ENCODE measurements around the gene SDK1. TPM values are rescaled to one million over a fixed set of nuclear protein-coding genes. Genes with fewer than 3 reads are reported as not detected.

SDK1 gene
- total RNA-seq, 1 donor from 2014 or later, result 5.4 TPM

DNA sequence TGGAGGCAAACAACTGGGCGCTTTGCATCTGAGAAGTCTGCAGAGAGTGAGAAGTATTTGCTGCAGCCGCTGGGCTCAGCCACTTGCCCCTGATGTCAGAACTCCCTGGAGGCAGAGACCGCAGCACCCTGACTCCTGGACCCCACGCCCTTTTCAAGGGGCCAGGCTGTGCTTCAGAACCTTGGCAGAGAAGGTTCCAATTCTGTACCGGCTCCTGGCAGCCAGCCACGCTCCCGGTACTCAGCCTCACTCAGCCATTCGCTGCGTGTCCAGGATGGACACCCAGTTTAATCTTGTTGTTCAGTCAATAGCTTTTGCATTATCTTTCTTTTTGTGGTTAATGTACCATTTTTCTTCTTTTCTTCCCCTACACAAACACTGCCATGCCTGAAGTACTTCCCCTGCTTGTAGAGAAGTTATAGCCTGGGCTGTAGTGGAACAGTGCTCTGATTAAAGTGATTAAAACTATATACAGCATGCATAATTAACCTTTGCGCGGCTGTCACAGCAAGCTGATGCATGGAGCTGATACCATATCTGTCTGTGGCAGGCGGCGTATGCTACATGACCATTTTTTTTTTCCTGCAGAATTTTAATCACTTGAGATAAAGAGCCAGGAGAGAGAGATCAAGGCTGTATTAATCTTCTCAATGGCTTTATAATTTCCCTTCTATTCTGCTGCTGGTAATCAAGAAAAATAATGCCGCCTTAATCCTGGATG lies 578.5 kb downstream of the SDK1 start:
- Mint-ChIP-seq H3K27me3 (ENCODE audit: unreplicated experiment) (no peaks in the 10 kb centered on the region), H3K4me3 (ENCODE audit: unreplicated experiment) (no peak overlapping the region), H3K36me3 (ENCODE audit: unreplicated experiment) (no peaks in the 10 kb centered on the region), H3K4me1 (ENCODE audit: unreplicated experiment) (no peaks in the 10 kb centered on the region), H3K9me3 (ENCODE audit: unreplicated experiment) (peaks cover 9% of the 10 kb centered on the region), H3K27ac (ENCODE audit: unreplicated experiment) (no peak overlapping the region)
- TF ChIP-seq, protein P1, sequence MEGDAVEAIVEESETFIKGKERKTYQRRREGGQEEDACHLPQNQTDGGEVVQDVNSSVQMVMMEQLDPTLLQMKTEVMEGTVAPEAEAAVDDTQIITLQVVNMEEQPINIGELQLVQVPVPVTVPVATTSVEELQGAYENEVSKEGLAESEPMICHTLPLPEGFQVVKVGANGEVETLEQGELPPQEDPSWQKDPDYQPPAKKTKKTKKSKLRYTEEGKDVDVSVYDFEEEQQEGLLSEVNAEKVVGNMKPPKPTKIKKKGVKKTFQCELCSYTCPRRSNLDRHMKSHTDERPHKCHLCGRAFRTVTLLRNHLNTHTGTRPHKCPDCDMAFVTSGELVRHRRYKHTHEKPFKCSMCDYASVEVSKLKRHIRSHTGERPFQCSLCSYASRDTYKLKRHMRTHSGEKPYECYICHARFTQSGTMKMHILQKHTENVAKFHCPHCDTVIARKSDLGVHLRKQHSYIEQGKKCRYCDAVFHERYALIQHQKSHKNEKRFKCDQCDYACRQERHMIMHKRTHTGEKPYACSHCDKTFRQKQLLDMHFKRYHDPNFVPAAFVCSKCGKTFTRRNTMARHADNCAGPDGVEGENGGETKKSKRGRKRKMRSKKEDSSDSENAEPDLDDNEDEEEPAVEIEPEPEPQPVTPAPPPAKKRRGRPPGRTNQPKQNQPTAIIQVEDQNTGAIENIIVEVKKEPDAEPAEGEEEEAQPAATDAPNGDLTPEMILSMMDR (IDR thresholded peaks at IDR 0.05), result no peak
- no peak for DNase-seq (ENCODE audit: extremely low spot score, unreplicated experiment)

DNA sequence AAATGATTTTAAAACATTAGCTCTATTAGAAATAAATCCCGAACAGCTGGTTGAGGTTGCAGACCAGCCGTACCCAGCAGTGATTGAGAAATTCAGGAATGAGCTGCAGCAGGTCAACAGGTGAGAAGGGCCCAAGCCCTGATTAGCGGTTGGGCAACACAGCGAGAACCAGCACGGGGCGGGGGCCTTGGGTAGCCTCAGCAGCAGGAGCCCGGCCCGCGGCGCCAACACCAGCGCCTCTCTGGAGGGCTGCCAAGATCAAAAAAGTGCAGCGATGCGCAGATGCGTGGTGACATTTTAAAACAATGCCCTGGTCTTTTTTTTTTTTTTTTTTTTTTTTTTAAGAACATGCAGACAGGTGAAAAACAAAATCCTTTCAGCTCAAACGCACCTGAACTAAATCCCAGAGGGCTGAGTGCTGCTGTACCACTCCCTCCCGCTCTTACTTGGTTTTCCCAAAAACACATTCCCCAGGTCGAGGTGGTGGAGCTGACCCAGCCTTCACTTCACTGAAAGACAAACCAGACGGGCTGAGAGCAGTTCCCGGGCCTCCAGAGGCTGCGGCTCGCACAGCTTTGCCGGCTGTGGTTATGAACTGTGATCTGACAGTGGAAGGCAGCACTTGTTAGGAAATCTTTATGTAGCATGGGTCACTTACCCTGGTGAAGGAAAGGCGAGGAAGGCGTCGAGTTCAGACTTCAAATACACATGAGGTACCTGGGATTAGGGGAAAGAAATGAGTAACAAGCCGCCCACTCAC lies 579.4 kb downstream of the SDK1 start:
- no peak for DNase-seq (ENCODE audit: extremely low spot score, unreplicated experiment)
- Mint-ChIP-seq H3K9me3 (ENCODE audit: unreplicated experiment) (peaks cover under 1% of the 10 kb centered on the region), H3K36me3 (ENCODE audit: unreplicated experiment) (no peaks in the 10 kb centered on the region), H3K27me3 (ENCODE audit: unreplicated experiment) (no peaks in the 10 kb centered on the region), H3K4me3 (ENCODE audit: unreplicated experiment) (no peak overlapping the region), H3K27ac (ENCODE audit: unreplicated experiment) (no peak overlapping the region), H3K4me1 (ENCODE audit: unreplicated experiment) (no peaks in the 10 kb centered on the region)
- TF ChIP-seq, protein P1 (IDR thresholded peaks at IDR 0.05), result no peak

DNA sequence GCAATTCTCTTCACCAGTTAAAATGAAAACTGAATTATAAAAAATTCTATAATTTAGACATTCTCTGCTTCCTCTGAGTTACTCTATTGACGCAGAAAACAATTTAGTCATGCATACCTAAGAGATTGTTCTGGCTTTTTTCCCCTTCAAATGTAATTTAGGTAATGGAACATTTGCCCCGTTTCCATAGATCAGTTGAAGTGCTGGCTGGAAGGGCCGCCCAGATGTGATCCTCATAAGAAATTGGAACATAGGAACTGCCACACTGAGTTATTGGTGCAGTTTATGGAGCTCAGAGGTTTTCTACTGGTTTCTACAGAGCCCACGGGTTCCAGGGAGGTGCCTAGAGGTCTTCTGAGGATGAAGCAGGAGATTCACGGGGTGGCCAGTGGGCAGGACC lies 581.7 kb downstream of the SDK1 start:
- Mint-ChIP-seq H3K9me3 (ENCODE audit: unreplicated experiment) (no peaks in the 10 kb centered on the region), H3K27ac (ENCODE audit: unreplicated experiment) (no peak overlapping the region), H3K4me3 (ENCODE audit: unreplicated experiment) (no peak overlapping the region), H3K36me3 (ENCODE audit: unreplicated experiment) (no peaks in the 10 kb centered on the region), H3K4me1 (ENCODE audit: unreplicated experiment) (peaks cover 6% of the 10 kb centered on the region), H3K27me3 (ENCODE audit: unreplicated experiment) (no peaks in the 10 kb centered on the region)
- TF ChIP-seq, protein P1 (IDR thresholded peaks at IDR 0.05), result no peak
- DNase-seq (ENCODE audit: extremely low spot score, unreplicated experiment), result no peak

DNA sequence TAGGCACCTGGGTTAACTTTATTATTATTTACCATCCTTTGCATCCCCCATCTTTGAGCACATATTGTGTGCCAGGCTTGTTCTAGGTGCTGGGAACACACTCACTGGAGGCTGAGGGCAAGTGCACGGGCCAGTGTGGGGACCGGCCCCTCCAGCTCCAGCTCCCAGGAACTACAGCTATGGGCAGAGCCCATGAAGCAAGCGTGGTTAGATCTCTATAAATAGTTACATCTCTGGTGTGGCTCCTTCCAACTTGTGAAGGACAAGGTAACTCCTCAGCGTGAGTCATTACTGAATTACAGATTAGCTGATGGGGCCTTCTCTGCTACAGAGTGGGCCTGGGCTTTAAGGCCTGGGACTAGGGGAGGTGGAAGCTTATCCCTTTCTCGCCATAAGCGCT lies 583.5 kb downstream of the SDK1 start:
- TF ChIP-seq, protein P1 (IDR thresholded peaks at IDR 0.05), result no peak
- no peak overlapping the region for H3K27ac Mint-ChIP-seq (ENCODE audit: unreplicated experiment)
- peaks cover 11% of the 10 kb centered on the region for H3K4me1 Mint-ChIP-seq (ENCODE audit: unreplicated experiment)
- no peak overlapping the region for H3K4me3 Mint-ChIP-seq (ENCODE audit: unreplicated experiment)
- DNase-seq (ENCODE audit: extremely low spot score, unreplicated experiment), result no peak
- no peaks in the 10 kb centered on the region for H3K36me3 Mint-ChIP-seq (ENCODE audit: unreplicated experiment)
- H3K9me3 Mint-ChIP-seq (ENCODE audit: unreplicated experiment), result no peaks in the 10 kb centered on the region
- no peaks in the 10 kb centered on the region for H3K27me3 Mint-ChIP-seq (ENCODE audit: unreplicated experiment)

DNA sequence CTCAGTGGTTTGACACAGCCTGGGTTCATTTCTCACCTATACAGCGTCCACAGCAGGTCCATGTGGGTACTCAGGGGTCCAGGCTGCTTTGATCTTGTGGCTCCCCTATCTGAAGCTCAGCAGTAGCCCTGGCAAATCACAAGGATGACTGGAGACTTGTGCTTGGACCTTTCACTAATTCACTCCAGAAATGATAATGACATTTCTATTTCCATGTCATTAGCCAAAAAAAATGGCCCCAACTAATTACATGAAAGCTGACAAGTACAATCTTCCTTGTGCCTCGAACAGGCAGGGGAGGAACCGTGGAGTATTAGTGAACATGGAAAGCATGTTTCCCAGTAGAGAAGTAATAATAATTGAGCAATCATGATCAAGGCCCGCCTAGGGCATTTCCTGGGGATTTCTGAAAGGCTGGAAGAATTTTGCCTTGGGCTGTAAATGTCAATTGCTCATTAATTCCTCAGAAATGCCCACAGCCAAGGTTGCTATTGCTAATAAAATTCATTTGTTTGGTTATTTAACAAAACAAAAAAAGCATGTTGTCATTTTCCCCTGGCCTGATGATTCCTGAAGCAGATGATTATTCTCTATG lies 586.1 kb downstream of the SDK1 start:
- H3K4me3 Mint-ChIP-seq (ENCODE audit: unreplicated experiment), result no peak overlapping the region

More for the DNA sequence above, 586.1 kb downstream of the SDK1 start:
- Mint-ChIP-seq H3K9me3 (ENCODE audit: unreplicated experiment) (peaks cover 3% of the 10 kb centered on the region), H3K4me1 (ENCODE audit: unreplicated experiment) (peaks cover 11% of the 10 kb centered on the region), H3K27me3 (ENCODE audit: unreplicated experiment) (no peaks in the 10 kb centered on the region), H3K27ac (ENCODE audit: unreplicated experiment) (no peak overlapping the region), H3K36me3 (ENCODE audit: unreplicated experiment) (no peaks in the 10 kb centered on the region)
- DNase-seq (ENCODE audit: extremely low spot score, unreplicated experiment), result no peak
- TF ChIP-seq, protein P1 (IDR thresholded peaks at IDR 0.05), result no peak

Measured in osteocyte (in vitro differentiated cells).